Frontal cortex (tissue), 4 donors: Measurements from ENCODE around the gene ARFIP1. TPM values are rescaled to one million over a fixed set of nuclear protein-coding genes. Genes with fewer than 3 reads are reported as not detected.
"Not testable (repeated sequence)": the region's sequence is repeated elsewhere in the genome, so short reads cannot be mapped to it uniquely, and the experiment has no call there.

Experiments
- DNase-seq, 2 donors: peaks; one replicate each; pipeline ENCODE4 v3.0.0; 2012; ENCODE audit warnings: low spot score in 2 of 2
- FAIRE-seq: peaks from 2 replicates; lab custom pipeline; 2012; peaks lifted over from hg19 to GRCh38; lab: Jason Lieb, UNC
- total RNA-seq: library from RNA; depleted of rRNA; stranded (reverse); fragments of >200 nt; gene quantifications from one replicate; pipeline ENCODE4 v1.2.3, GENCODE V29; 2014
- donor health status: control.
- donor health status: control.
- donor health status: control.

Gene ARFIP1
- total RNA-seq, 1 donor from 2014 or later, result 50.5 TPM

DNA sequence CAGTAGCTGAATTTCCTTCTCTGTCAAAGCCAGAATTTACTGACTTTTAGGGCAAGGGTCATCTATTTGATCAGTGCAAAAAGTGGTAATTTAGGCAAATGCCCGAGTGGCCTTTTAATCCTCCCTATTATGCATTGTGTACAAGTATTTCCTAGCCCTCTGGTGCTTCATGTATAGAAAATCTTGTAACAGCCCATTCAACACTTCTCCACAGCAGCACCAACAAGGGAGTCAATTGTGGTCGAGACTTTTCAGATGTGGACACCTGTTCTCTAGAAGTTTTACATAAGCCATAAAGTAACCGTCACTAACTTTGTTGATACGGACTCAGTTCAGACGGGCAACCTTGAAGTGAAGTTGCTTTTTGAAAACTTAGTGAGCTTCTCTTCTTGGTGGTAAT, 105.4 kb downstream of the ARFIP1 start:
- no peak for DNase-seq
- no peak for FAIRE-seq

DNA sequence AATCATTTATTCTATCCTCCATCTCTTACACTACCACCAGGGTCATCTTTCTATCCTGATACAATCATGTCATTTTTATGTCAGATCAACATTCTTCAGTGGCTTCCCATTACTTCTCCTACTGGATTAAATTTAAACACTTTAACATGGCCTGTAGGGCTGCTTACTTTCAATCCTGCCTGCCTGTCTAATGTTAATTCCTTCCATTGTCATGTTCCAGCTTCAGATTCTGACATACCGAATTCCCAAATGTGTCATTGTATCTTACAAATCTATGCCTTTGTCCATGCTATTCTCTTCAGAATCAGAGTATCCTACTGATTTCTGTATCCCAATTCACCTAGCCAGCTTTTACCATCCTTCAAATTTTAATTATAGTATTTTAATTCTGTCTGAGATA, 106.4 kb downstream of the ARFIP1 start:
- DNase-seq (no peak), FAIRE-seq (no peak)

DNA sequence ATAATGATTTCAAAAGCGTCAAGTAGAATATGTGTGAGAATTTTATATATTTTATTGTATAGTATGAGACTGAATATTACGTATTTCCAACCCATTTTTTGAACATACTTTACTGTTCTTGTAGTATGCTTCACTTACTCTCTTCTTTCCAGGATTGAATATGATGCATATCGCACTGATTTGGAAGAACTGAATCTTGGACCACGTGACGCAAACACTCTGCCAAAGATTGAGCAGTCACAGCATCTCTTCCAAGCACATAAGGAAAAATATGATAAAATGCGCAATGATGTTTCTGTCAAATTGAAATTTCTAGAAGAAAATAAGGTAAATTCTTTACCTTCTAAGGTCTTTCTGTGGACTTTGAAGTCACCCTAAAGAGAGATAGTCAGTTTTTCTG, 108.2 kb downstream of the ARFIP1 start:
- FAIRE-seq, result no peak

DNA sequence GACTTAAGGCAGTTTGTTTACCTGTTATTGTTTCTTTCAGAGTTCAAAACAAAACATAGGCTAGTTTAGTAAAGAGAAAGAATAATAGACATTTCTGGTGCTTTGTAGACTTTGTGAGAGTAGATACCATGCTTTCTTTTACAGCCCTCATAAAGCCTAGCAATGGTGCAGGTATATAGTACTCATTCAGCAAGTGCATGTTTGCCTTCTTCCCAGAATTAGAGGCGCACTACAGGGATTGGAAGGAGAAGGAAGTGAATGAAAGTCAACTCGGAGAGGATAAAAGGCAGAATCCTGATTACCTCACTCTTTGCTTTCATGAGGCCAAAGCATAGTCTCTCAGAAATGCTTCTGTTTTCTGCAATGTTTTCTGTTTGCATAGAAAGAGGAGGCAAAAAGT, 113.2 kb downstream of the ARFIP1 start:
- FAIRE-seq, result no peak
- DNase-seq, result no peak

More for the DNA sequence above, 108.2 kb downstream of the ARFIP1 start:
- DNase-seq, result no peak

DNA sequence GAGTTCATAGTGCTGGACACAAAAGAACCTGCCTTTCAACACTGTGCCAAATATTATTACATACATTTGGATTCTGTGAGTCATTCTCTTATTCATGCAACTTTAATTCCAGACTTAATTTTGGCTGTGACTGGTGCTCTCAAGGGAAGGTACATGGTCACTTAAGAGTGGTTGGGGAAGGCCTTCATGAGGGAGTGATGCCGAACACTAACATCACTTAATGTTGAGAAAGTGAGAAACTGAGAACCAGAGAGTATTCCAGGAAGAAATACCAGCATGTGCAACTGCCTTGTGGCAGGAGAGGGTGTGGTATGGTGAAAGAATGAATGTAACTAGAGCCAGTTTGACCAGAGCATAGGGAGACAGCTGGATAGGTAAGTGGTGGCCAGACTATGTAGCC, 114.9 kb downstream of the ARFIP1 start:
- no peak for FAIRE-seq

DNA sequence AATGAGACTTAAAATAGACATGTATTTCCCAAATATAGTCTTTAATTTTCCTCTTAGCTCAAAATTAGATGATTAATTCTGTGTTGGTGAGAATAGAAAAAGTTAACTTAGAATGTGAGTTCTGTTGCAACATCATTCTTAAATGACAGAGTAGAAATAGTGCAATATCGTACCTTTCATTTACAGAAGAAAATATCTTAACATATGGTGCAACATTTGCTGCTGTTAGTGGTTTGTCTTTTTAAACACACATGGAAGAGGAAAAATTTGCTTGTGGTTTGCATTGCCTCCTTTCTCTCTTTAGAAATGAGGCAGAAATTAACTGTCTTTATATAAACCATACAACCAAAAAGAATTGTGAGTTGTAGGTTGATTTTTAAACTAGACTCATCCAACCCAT, 117.1 kb downstream of the ARFIP1 start:
- FAIRE-seq, result no peak
- no peak for DNase-seq

More for the DNA sequence above, 114.9 kb downstream of the ARFIP1 start:
- DNase-seq, result no peak

DNA sequence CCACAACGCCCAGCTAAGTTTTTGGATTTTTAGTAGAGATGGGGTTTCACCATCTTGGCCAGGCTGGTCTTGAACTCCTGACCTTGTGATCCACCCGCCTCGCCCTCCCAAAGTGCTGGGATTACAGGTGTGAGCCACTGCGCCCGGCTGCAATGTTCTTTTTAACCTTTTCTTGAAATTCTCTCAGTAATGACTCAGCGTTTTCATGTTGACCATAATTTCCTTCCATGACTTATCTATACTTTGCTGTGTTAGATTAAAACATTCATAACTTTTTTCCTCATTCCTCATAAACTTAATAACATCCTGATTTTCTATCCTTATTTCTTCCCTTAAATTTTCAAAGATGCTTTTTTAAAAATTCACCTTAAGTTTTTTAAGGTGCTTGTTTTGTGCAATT, 118.4 kb downstream of the ARFIP1 start:
- not testable (repeated sequence) for DNase-seq, FAIRE-seq

DNA sequence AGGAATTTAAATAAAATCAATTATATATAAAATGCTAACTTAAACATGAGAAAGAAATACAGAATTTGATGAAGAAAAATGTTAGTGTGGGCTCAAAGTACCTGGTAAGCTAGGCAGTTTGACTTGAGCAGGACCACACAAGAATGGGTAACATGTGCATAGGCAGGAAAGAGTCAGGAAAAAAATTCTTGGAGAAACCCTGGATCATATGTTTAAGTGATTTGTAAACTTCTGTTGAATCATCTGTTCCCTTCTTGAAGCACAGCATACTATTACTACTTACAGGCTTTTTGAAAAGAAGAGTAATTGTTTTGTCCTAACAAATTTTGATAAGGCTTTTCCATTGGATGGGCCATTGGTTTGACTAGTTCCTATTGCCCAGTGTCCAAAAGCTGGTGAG, 118.9 kb downstream of the ARFIP1 start:
- no peak for DNase-seq

DNA sequence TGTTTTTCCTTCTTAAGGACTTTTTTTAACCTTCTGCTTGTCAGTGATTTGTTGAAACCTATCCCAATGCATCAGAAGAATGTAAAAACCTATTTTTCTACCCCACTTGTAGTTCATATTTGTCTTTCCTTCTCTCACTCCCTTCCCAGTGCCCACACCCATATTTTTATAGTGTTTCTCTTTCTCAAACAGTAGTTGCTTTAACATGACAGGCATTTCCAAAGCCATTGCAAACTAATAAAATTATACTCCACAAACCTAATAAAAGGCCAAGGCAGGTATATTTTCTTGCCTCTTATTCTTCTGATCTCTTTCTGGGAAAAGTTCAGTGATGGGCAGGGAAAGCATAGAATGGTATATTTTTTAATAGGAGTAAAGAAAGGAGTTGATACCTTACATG, 120.6 kb downstream of the ARFIP1 start:
- DNase-seq (no peak), FAIRE-seq (no peak)

More for the DNA sequence above, 118.9 kb downstream of the ARFIP1 start:
- FAIRE-seq, result no peak

DNA sequence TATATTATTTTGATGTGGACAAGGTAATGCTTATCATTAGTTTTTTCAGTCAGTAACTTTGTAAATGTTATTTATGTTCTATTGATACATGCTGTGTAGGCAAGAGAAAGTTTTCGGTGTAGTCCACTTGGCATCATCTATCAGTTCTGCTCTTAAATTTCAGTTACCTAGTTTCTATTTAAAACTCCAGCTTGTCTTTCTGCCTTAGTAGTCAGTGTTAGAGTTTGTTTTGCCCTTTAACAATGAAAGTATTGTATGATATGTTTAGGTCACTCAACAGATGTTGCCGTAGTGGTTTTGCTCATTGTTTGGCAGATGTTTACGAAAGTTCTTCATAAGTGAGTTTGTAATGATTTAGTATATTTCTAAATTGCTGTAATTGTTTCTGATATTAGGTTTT, 121.5 kb downstream of the ARFIP1 start:
- peak; percentile 72 for FAIRE-seq
- DNase-seq, result no peak

DNA sequence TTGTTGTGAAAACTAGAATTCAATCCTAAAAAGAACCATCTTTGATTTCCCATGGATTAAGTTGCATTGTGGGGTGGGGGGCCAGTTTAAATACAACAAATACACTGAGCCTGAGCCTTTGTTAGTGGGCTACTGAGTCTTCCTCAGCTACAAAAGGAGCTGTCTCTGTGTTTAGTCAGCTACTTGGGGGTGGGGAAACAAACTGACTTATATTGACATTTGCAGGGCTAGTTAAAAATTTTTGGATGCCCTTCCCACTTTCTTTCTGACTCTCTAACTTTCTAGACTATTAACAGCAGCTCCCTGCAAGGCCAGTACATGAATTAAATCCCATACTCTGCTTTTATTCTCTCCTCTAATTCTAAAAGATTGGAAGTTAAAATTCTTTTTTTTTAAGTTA, 123.9 kb downstream of the ARFIP1 start:
- FAIRE-seq, result no peak
- DNase-seq, result no peak

DNA sequence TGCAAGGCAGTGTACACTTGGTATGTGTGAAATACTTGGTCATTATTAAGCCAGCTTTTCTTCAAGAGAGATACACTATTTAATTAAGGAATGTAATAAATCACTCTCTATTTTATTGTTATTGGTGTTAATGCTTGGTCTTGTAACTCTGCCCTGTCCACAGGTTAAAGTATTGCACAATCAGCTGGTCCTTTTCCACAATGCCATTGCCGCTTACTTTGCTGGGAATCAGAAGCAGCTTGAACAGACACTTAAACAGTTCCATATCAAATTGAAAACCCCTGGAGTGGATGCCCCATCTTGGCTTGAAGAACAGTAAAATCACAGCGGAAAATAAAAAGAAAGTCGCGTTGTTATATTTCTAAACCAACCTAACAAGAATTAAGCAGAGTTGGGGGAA, 130.1 kb downstream of the ARFIP1 start:
- no peak for DNase-seq
- FAIRE-seq, result no peak

DNA sequence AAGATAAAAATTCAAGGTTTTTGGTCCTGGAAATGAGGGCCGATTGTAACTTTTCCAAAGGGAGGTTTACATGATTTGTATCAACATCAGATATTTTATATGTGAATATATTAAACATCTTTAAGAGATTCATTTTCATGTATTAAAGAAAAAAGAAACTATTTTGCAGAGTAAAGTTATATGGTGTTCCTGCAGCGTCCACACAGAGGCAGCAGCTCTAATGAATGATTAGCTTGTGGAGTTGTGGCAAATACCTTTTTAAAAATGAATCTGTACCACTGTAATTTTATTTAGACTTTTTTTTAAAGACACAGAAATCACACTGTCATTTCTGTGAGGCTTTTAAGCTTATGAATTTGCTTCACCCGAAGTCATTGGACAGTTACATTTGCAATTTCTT, 130.8 kb downstream of the ARFIP1 start:
- FAIRE-seq (no peak), DNase-seq (no peak)

DNA sequence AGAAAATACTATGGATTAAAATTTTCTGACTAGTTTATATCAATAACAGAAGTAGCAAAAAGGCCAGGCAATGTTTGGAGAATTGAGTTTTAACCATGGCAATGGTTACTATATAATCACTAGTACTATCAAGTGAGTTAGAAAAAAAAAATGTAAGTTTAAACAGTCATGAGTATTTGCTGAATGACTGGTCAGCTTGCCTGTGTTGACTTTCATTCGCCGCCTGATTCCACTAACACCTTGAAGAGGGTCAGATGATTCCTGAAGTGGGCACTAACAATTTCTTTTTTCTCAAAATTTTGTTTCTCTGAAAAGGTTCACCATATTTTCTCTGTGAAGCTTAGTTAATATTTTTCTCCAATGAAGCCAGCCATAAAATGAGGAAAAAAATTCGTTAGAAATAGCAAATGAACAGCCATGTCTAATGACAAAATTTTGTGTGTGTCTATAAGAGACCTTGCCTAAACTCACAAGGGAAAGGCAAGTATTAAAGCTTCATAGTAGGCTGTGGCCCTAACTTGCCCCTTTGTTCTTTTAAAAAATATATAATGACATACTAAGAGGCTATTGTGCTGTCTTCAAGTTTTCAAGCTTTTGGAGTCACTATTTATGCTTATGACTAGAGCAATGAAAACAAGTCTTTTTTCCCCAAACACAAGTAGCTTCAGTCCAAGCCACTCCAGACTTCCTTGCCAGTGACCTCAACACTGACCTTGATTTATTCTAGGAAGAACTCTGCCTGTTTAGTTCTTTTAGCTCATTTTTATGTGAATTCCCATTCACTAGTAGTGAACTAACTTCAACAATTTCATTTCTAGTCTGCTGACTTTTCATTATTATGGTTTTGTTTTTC, 138.0 kb downstream of the ARFIP1 start:
- no peak for FAIRE-seq
- DNase-seq, result no peak

DNA sequence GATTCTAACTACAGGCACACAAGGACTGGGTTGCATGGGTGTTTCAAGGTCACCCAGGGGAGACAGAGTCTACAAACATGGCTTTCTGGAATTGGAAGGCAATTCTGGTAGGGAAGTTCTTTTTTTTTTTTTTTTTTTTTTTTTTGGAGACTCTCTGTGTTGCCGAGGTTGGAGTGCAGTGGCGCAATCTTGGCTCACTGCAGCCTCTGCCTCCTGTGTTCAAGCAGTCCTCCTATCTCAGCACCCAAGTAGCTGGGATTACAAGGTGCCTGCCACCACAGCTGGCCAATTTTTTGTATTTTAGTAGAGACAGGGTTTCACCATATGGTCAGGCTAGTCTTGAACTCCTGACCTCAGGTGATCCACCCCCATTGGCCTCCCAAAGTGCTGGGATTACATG, 140.1 kb downstream of the ARFIP1 start:
- DNase-seq, result no peak
- no peak for FAIRE-seq

DNA sequence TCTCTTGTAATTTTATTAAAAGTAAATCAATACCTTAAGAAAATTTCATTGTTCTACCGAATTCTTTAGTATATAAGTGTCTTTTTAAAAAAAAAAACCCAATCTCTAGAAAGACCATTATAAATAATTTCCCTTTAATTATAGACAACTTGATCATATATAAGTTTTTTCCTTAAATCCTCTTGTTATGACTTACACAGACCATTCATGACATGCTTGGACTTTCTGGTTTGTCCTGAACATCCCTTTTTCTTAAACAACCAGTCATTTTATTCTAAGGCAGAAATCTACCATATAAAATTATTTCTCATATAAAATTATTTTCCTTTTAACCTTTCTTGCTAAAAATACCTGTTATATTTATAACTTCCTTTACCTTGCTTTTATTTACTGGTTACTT, 141.0 kb downstream of the ARFIP1 start:
- DNase-seq, result no peak
- FAIRE-seq, result no peak

DNA sequence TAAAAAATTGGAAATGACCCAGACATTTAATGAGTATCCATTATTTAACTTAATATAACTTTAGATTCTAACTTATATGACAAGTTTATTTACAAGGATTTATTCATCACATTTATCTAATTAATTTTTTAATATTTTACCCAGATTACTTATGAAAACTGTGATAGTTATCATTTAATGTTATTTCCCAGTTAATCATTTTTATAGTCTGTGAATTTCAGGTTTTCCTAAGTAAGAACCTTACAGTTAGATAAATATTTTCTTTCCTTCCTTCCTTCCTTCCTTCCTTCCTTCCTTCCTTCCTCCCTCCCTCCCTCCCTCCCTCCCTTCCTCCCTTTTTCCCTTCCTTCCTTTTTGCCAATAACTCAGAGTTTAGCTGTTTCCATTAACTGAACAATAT, 141.5 kb downstream of the ARFIP1 start:
- FAIRE-seq, result no peak
- DNase-seq, result no peak

DNA sequence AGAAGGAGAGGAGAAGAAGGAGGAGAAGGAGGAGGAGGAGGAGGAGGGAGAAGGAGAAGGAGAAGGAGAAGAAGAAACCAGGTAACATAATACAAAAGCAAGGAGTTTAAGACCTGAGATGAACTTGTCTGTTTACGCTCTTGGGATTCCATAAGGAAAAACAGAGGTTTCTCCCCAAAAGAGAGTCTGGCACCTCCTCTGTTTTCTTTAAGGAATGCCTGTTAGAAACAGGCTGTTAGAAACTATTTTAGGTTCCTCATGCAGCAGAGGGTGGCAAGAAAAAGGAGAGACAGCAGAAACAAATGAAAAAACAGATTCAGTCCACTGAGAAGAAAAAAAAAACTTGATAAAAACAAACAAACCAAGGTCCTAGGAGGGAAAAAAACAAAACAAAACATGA, 146.1 kb downstream of the ARFIP1 start:
- DNase-seq, result no peak
- no peak for FAIRE-seq

DNA sequence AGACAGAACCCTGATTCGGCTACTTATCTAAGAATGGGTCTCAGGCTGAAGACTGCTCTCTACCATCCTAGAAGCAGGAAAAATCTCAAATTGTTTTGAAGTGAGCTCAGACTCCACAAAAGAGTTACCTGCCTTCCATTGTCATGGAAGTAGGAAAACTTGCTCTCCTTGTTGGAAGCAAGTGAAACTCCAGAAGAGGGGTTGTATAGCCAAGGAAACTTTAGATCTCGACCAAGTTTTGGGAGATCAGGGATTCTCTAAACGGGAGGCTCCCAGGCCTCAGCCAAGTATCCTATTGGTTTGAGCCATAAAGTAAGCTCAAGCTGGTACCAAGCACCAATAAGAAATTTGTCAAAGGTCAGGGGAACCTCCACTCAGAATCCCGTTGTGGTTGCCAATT, 147.2 kb downstream of the ARFIP1 start:
- DNase-seq (no peak), FAIRE-seq (no peak)

DNA sequence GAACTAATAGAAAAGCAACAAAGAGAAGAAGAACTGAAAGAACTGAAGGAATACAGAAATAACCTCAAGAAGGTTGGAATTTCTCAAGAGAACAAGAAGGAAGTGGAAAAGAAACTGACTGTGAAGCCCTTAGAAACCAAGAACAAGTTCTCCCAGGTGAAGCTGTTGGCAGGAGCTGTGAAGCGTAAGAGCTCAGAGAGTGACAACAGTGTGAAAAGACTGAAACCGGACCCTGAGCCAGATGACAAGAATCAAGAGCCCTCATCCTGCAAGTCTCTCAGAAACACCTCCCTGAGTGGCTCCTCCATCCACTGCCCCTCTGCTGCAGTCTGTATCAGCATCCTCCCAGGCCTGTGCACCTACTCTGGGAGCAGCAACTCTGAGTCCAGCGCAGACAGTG, 148.0 kb downstream of the ARFIP1 start:
- no peak for FAIRE-seq
- DNase-seq, result no peak

DNA sequence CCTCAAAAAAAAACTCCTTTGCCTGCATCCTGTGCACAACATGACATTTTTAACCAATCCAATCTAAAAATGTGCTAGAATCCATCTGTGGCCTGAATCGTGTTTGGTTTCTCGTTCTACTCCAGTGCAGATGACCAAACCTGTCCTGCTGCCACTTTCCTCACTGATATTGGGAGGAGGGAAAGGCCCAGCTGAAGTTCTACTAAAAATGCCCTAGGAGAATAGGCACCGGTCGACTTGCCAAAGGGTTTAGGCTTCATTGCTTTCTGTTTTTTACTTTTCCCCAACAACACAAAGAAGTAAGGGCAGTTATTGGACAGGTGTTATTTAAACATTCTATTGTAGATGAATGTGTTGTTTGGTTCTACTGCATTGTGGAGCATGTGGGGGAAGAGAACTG, 148.5 kb downstream of the ARFIP1 start:
- DNase-seq (no peak), FAIRE-seq (no peak)

DNA sequence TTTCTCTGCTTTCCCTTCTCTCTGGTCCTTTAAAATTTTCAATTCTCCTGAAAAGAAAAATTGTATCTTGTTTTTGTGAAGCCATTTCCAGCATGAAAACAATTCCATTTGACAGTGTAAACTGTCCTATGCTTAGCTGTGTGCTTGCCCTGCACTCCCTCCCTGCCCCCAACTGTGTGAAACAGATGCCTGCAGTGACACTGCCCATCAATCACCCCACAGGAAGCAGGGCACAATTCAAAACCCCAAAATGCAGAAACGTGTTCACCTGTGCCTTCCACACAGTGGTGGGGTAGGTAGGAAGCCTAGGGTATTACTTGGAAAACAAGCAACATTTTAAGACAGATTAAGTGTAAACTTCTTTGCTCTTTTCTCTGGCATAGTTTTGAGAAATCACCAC, 150.1 kb downstream of the ARFIP1 start:
- no peak for FAIRE-seq
- no peak for DNase-seq
